ENCODE results near the gene SFTPB.
"Not testable (repeated sequence)": the region's sequence is repeated elsewhere in the genome, so short reads cannot be mapped to it uniquely, and the experiment has no call there.

Gene SFTPB

GRCh38 chr2:85668009-85668856, at the start of gene SFTPB:
Gene SFTPB (minus strand): TSS chr2:85668199. CDS start chr2:85668183, 16 bp downstream.
- DNase-seq (ENCODE audit: low spot score), result no peak

GRCh38 chr2:85717308-85718008, 49.5 kb upstream of the SFTPB start:
- DNase-seq (ENCODE audit: low spot score), result no peak

DNA sequence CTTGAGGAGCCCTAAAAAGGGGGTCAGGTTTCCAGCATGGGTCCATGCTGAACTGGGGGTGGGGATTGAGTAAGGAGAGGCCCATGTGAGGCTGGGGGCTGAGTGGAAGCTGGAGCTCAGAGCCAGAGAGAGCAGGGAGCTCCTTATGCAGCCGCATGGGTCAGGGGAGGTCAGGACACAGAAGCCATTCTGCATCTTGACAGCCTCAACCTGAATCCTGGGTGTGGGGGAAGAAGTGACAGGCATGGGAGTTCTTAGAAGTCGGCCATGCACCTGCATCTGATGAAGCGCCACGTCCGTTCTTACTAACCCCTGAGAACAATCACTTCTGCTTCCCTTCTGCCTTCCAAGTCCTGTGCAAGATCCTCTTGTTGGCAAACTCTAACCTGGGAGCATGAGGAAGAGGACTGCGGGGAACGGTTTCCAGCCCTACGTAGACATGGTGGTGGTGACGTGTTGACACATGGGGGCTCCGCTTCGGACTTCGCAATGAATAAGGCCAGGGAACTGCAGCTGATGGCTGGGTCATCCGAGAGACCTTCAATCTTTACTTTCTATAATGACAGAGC, 48.4 kb upstream of the SFTPB start:
- no peak for DNase-seq (ENCODE audit: low spot score)

DNA sequence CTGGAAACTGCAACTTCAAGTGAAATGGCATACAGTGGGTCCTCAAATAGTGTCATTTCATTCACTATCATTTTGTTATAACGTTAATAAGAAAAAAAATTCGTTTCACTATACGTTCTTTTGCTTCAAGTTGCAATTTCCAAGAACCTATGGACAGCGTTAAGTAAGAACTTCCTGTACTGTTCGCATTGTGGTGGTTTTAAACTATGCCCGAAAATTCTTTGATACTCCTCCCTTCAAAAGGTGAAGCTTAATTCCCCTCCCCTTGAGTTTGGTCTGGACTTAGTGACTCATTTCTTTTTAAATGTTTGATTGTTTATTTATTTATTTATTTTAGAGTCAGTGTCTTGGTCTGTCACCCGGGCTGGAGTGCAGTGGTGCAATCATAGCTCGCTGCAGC, 46.8 kb upstream of the SFTPB start:
- no peak for DNase-seq (ENCODE audit: low spot score)

GRCh38 chr2:85714421-85714820, 46.4 kb upstream of the SFTPB start:
- DNase-seq (ENCODE audit: low spot score), result not testable (repeated sequence)

DNA sequence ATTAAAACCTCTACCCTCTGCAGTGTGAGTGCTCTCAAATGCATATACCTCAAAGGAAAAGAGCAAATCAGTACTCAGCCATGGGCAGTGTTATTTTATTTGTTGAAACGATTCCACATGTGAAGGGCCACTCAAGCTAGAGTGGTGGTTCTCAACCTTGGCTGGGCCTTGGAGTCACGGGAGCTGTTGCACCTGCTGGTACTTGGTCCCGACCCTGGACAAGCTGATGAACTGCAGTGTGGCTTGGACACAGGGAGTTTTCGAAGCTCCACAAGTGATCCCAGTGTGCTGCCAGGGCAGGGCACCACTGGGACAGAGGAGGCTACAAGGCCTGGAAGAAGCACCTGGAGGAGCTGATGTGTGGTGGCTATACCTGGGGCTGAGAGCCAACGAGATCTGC, 45.8 kb upstream of the SFTPB start:
- no peak for DNase-seq (ENCODE audit: low spot score)

DNA sequence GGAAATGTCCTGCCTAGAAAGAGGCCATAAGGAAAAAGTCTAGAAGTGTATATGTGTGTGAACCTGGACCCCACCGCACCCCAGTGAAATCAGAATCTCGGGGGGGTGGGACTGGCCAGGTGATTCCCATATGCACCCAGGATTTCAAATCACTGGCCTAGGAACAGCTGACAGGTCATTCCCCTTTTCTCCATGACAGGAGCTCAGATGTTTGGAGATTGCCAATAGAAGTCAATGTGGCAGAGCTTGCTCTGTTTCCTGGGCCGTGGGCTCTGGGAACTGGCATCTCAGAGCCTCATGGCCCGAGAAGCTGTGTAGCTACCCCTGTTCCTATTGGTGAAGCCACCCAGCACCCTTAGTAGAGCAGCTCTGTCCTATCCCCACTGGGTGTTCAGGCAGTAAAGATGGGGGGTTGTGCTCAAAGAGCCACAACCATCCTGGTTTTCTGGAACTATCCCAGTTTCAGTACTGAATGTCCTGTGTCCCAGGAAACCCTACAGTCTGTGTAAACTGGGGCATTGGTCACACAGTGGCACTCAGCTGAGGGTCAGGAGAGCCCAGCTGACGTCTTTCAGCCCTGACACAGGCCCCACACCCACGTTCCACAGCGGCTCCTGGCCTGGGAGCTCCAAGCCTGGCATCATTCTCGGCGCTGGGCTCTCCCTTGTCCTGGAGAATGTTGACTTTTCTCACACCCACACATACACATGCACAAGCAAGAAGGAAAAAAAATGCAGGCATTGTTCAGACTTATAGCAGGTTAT, 45.0 kb upstream of the SFTPB start:
- DNase-seq (ENCODE audit: low spot score), result no peak

GRCh38 chr2:85712336-85712735, 44.3 kb upstream of the SFTPB start:
- DNase-seq (ENCODE audit: low spot score), result no peak

DNA sequence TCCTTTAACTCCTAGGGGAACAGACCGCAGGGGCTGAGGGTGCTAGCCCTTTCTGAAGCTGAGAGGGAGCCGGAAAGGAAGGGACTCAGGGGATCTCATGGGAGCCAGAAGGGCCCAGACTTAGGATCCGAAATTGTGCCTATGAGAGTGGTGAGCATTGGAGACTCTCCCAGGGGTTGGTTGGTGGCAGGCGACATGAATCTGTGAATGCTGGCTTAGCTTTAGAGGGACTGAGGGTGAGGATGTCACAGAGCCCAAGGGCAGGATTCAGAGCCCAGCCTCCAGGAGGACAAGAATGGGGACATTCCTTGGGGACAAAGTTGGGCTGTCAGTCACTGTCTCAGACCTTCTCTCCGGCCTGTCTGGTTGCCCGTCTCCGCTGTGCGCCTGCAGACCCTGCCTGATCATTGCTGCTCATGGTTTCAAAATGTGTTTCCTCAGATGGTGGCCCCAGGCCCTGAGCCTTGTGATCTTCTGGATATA, 43.6 kb upstream of the SFTPB start:
- DNase-seq (ENCODE audit: low spot score), result no peak

GRCh38 chr2:85710687-85711577, 42.9 kb upstream of the SFTPB start:
- DNase-seq (ENCODE audit: low spot score), result no peak

- DNase-seq (ENCODE audit: low spot score), result no peak
Observed at GRCh38 chr2:85709401-85709811, 41.4 kb upstream of the SFTPB start.

DNA sequence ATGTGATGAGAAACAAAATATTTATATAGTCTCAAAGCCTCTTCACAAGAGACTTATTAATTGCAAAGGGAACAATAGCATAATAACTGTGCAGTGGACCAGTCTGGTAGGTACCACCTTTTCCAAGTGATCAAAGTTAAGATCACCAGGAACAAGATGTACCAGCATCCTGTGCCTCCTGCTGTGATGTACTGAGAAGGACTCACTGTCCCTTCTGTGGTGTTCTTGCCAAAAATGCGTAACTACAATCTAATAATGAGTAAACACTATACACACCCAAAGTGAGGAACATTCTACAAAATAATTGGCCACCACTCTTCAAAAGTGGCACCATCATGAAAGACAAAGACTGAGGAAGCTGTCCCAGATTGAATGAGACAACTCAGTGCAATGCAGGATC, 40.6 kb upstream of the SFTPB start:
- no peak for DNase-seq (ENCODE audit: low spot score)

DNA sequence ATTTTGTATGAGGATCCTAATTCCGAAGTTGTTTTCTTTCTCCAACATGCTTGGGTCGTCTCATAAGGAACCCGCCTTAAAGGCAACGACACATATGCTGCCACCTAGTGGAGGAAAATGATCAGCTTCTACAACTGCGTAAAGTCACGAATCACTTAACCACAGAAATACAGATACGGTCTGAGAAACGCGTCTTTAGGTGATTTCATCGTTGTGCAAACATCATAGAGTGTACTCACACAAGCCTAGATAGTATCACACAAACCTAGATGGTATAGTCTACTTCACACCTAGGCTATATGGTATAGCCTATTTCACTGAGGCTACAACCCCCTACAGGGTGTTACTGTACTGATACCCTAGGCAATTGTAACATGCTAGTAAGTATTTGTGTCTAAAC, 39.3 kb upstream of the SFTPB start:
- DNase-seq (ENCODE audit: low spot score), result peak; percentile 84

DNA sequence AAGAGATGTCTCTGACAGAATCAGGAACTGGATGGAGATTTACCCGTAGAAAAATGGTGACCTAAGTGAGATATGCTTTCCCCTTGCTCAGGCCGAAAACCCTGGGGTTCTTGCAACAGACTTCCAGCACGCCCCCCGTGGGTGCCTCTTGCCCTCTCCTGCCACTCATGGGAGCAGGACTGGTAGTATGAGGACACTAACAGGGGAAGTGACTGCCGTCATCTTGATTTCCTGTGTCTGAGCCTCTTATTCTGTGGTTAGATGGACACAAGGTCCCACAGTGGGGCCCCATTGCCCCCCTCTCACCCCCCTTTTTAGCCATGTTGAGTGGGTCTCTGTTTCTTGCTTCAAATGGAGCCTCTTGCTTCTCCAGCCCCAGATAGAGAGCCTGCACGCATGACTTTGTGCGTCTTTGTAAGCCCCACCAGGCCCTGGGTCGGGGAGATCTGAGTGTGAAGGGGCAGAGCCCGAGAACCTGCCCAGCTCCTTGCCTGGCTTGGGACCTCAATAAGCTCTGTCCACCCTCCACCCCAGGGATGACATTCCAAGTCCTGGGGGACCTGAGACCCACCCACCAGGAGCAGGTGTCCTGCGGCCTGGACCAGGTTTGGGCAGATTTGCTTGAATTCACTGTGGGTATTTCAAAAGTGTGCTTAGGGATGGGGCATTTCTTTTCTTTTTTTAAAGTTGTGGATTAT, 38.7 kb upstream of the SFTPB start:
- DNase-seq (ENCODE audit: low spot score), result no peak

DNA sequence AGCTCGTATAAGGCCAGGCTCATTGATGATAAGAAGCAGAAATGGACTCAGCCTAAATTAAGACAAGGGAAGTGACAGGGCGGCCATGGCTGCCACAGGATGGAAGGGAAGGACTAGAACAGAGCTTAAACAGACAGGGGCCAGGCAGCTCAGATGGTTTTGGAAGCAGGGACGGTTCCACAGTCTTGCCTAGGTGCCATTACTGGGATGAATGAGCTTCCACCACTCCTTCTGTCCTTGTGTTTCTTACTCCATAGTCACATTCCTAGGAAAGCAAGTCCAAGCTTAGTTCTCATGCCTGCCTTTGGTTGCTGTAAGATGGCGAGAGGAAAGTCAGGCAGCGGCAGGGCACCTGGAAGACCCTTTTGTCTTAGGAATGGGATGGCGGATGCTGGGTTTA, 38.1 kb upstream of the SFTPB start:
- DNase-seq (ENCODE audit: low spot score), result no peak

- DNase-seq (ENCODE audit: low spot score), result peak; percentile 42
Observed at GRCh38 chr2:85705680-85706039, 37.7 kb upstream of the SFTPB start.

DNA sequence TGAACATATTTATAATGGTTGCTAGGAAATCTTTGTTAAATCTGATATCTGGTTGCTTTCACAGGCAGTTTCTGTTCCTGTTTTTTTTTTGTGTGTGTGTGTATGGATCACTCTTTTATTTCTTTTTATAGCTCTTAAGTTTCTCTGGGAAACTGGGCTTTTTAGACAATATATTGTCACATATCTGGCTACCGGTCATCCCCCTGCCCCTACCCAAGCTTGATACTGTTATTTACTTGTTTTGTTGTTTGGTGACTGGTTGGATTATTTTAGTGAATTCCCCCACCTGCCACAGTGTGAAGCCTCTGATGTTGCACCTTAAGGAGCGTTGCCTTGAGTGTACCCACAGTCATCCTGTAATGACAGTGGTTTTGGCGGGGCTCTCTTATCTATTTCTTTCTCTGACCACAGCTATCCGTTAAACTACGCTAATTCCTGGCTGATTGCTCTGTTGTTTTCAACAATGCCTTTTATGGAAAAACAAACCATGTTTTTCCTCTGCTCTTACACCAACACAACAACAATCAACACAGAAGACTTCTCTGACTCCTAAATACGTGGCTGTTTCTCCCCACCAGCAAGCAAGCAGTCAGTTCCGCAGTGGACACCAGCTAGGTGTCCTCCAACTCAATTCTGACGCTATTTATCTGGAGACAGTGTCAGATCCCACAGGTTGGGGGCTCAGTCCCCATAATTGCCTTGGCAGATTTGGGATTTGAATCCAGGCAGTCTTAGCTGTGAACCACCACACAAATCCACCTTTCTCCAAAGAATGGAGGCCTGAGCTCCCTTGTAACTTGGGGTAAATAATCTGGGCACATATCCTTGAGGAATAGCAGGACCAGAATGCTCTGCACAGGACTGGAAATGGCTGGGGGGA, 37.0 kb upstream of the SFTPB start:
- DNase-seq (ENCODE audit: low spot score), result no peak

GRCh38 chr2:85704038-85704437, 36.0 kb upstream of the SFTPB start:
- DNase-seq (ENCODE audit: low spot score), result no peak

- DNase-seq (ENCODE audit: low spot score), result no peak
Observed at GRCh38 chr2:85703329-85703728, 35.3 kb upstream of the SFTPB start.

GRCh38 chr2:85702800-85703199, 34.8 kb upstream of the SFTPB start:
- no peak for DNase-seq (ENCODE audit: low spot score)

Data from LoVo (cell line).